Thyroid gland (tissue), 4 donors: ENCODE measurements around the gene AQP9.

Experiments
- CTCF ChIP-seq, 6 experiments: fragments of 200-600 bp in 3 of 6; fragments of 450-650 bp in 3 of 6; sonication (generic) in 3 of 6; IDR thresholded peaks; one replicate each; pipeline ENCODE4 v1.5.1; 2016 to 2019; ENCODE audit warnings: antibody characterized with exemption in 6 of 6, mild to moderate bottlenecking in 2 of 6, inconsistent platforms in 1 of 6, moderate library complexity in 1 of 6
- POLR2A ChIP-seq, 2 donors: fragments of 450-650 bp; IDR thresholded peaks; one replicate each; pipeline ENCODE4 v1.6.1; 2017; ENCODE audit warnings: antibody characterized with exemption in 2 of 2, mild to moderate bottlenecking in 2 of 2, moderate library complexity in 1 of 2

- TF ChIP-seq CTCF (IDR thresholded peaks at IDR 0.05): no peak
- no peak for TF ChIP-seq POLR2A (IDR thresholded peaks at IDR 0.05)
These were observed 495 bp upstream of the AQP9 start for GRCh38 chr15:58137686-58138085.
